ENCODE data around the gene TRAPPC3L. TPM values are rescaled to one million over a fixed set of nuclear protein-coding genes. Genes with fewer than 3 reads are reported as not detected.

The TRAPPC3L gene
- total RNA-seq, 1 experiment from 2014 or later = not detected

- ChIA-PET CTCF (no interaction called here), POLR2A (no interaction called here)
- Histone ChIP-seq H3K9me3 (ENCODE audit: control insufficient read depth, insufficient read depth, low read depth, low read length) (no peaks in the 10 kb centered on the region), H3K36me3 (ENCODE audit: control insufficient read depth, insufficient read depth, low read length) (no peaks in the 10 kb centered on the region), H3K27me3 (ENCODE audit: control insufficient read depth, insufficient read depth, low read length) (peaks cover 60% of the 10 kb centered on the region), H3K27ac (ENCODE audit: low read length) (no peak overlapping the region), H3K4me1 (ENCODE audit: control insufficient read depth, insufficient read depth, low read length) (0 out of 2 replicates have a peak, but pooled peaks cover 4% of the 10 kb centered on the region), H3K4me3 (ENCODE audit: low read depth in 2 of 2, low read length in 2 of 2) (no peak overlapping the region)
- no TSS peak for BruUV-seq (replicated peaks)
- intact Hi-C loops (cut with micrococcal nuclease; ENCODE audit: unreplicated experiment) = loop anchor here (5.0 kb wide), 1 partner anchor 173 kb away; no protein-coding TSS in a partner anchor
- no peak for DNase-seq (ENCODE audit: low read depth, low spot score)
- no peak for ATAC-seq
- TF ChIP-seq SIN3A (IDR thresholded peaks at IDR 0.05; ENCODE audit: borderline replicate concordance, insufficient read depth, low read depth, low read length) (no peak), REST (IDR thresholded peaks at IDR 0.05; ENCODE audit: insufficient read depth in 1 of 2, low read depth in 2 of 2, low read length in 1 of 2) (no peak), TCF7L2 (IDR thresholded peaks at IDR 0.05; ENCODE audit: low read depth, low read length) (no peak), CTCF (IDR thresholded peaks at IDR 0.05) (no peak), POLR2AphosphoS5 (IDR thresholded peaks at IDR 0.05; ENCODE audit: low read depth, low read length) (no peak)
- in situ Hi-C loops (cut with HindIII; ENCODE audit: low pct_unique_long_range_greater_than_20kb, low sequenced_read_pairs) = no loop called here
These were observed 85.6 kb downstream of the TRAPPC3L start for GRCh38 chr6:116459927-116460326.

- ChIA-PET POLR2A (no interaction called here), CTCF (no interaction called here)
- ATAC-seq (no peak), DNase-seq (ENCODE audit: low read depth, low spot score) (no peak)
- Histone ChIP-seq H3K27ac (ENCODE audit: low read length) (no peak overlapping the region), H3K27me3 (ENCODE audit: control insufficient read depth, insufficient read depth, low read length) (peaks cover 44% of the 10 kb centered on the region), H3K36me3 (ENCODE audit: control insufficient read depth, insufficient read depth, low read length) (no peaks in the 10 kb centered on the region), H3K4me1 (ENCODE audit: control insufficient read depth, insufficient read depth, low read length) (0 out of 2 replicates have a peak, but pooled peaks cover 4% of the 10 kb centered on the region), H3K4me3 (ENCODE audit: low read depth in 2 of 2, low read length in 2 of 2) (no peak overlapping the region), H3K9me3 (ENCODE audit: control insufficient read depth, insufficient read depth, low read depth, low read length) (no peaks in the 10 kb centered on the region)
- BruUV-seq (replicated peaks) = no TSS peak
- intact Hi-C loops (cut with micrococcal nuclease; ENCODE audit: unreplicated experiment) = no loop called here
- TF ChIP-seq POLR2AphosphoS5 (IDR thresholded peaks at IDR 0.05; ENCODE audit: low read depth, low read length) = no peak
- no peak for TF ChIP-seq REST (IDR thresholded peaks at IDR 0.05; ENCODE audit: insufficient read depth in 1 of 2, low read depth in 2 of 2, low read length in 1 of 2)
- TF ChIP-seq CTCF (IDR thresholded peaks at IDR 0.05) = no peak
- TF ChIP-seq SIN3A (IDR thresholded peaks at IDR 0.05; ENCODE audit: borderline replicate concordance, insufficient read depth, low read depth, low read length) = no peak
- TF ChIP-seq TCF7L2 (IDR thresholded peaks at IDR 0.05; ENCODE audit: low read depth, low read length) = no peak
- in situ Hi-C loops (cut with HindIII; ENCODE audit: low pct_unique_long_range_greater_than_20kb, low sequenced_read_pairs) = no loop called here
These were observed 87.2 kb downstream of the TRAPPC3L start for GRCh38 chr6:116458264-116458663.
